GM21576 (cell line): Measurements from ENCODE around the gene ANKRD40CL.
A peak's percentile ranks its signal among the peaks of the same experiment; 100 is the strongest.

ENCODE experiments used
- ATAC-seq: cut with Tn5 transposase; IDR thresholded peaks from one replicate; pipeline ENCODE4 v1.9.1; 2021; ENCODE audit warnings: mild to moderate bottlenecking, moderate library complexity; ENCODE audit not compliant: unreplicated experiment

Gene ANKRD40CL

GRCh38 chr17:50790618-50791017 is 23.3 kb upstream of the ANKRD40CL start:
- ATAC-seq, result no peak

GRCh38 chr17:50787106-50787505 is 19.8 kb upstream of the ANKRD40CL start:
- ATAC-seq, result no peak

- no peak for ATAC-seq
Measured at GRCh38 chr17:50785946-50786570, 18.7 kb upstream of the ANKRD40CL start.

GRCh38 chr17:50785126-50785525 is 17.8 kb upstream of the ANKRD40CL start:
- ATAC-seq, result no peak

- ATAC-seq, result no peak
Measured at GRCh38 chr17:50783905-50784304, 16.6 kb upstream of the ANKRD40CL start.

- ATAC-seq, result peak; percentile 67
Measured at GRCh38 chr17:50783193-50783660, 15.9 kb upstream of the ANKRD40CL start.

GRCh38 chr17:50781167-50781566 is 13.8 kb upstream of the ANKRD40CL start:
- ATAC-seq, result no peak

- no peak for ATAC-seq
Measured at GRCh38 chr17:50779747-50780353, 12.5 kb upstream of the ANKRD40CL start.

GRCh38 chr17:50778988-50779387 is 11.7 kb upstream of the ANKRD40CL start:
- no peak for ATAC-seq

GRCh38 chr17:50778471-50778870 is 11.2 kb upstream of the ANKRD40CL start:
- no peak for ATAC-seq

- no peak for ATAC-seq
Measured at GRCh38 chr17:50775926-50776325, 8.6 kb upstream of the ANKRD40CL start.

GRCh38 chr17:50774225-50774803 is 7.0 kb upstream of the ANKRD40CL start:
- no peak for ATAC-seq

- ATAC-seq, result peak; percentile 53
Measured at GRCh38 chr17:50771991-50772785, 4.9 kb upstream of the ANKRD40CL start.

GRCh38 chr17:50770346-50770745 is 3.0 kb upstream of the ANKRD40CL start:
- ATAC-seq, result no peak

GRCh38 chr17:50769884-50770283 is 2.6 kb upstream of the ANKRD40CL start:
- ATAC-seq, result no peak

- ATAC-seq, result no peak
Measured at GRCh38 chr17:50768346-50768761, 1.0 kb upstream of the ANKRD40CL start.

- no peak for ATAC-seq
Measured at GRCh38 chr17:50767030-50767429, 288 bp downstream of the ANKRD40CL start.

- ATAC-seq, result no peak
Measured at GRCh38 chr17:50766222-50767023, 895 bp downstream of the ANKRD40CL start.

GRCh38 chr17:50765454-50766221 is 1.7 kb downstream of the ANKRD40CL start:
- no peak for ATAC-seq

- no peak for ATAC-seq
Measured at GRCh38 chr17:50764734-50765149, 2.6 kb downstream of the ANKRD40CL start.
